Measurements from ENCODE around the gene FBXO39. TPM values are rescaled to one million over a fixed set of nuclear protein-coding genes. Genes with fewer than 3 reads are reported as not detected.

The FBXO39 gene
- total RNA-seq, 4 donors from 2014 or later, result 0.48 to 2.9 (median 1.9) TPM

DNA sequence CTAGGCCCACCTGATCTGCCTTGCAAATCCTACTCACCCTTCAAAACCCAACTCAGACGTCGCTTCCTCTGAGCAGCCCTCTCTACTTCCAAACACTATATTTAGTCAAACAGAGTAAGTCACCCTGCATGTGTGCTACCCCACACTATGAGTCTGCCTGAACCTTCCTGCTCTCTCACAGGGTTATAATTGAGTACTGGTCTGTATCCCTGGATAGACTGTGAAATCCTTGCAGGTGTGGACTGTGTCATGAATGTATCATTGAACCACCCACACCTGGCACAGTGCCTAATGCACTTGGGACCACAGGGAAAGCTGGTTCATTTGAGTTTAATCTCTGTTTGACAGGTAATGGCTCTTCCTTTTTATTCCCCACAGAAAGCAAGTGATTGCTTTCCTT, 3.4 kb downstream of the FBXO39 start:
- H3K4me1 ChIP-seq, result peaks cover 0 to 13% (median 6%) of the 10 kb centered on the region in 3 donors
- peaks cover 0 to 6% (median 5%) of the 10 kb centered on the region in 3 donors for H3K9me3 ChIP-seq
- WGBS, 2 donors, result 55 to 58% methylated on average over 2 of the region's 2 CpGs
- H3K4me3 ChIP-seq, result no peak overlapping the region
- intact Hi-C loops (cut with DNase I), result no loop called here
- H3K27ac ChIP-seq, result no peak overlapping the region
- TF ChIP-seq CTCF (IDR thresholded peaks at IDR 0.05) (no peak), POLR2A (IDR thresholded peaks at IDR 0.05) (no peak)
- DNase-seq, result no peak
- H3K27me3 ChIP-seq, result peaks cover 0 to 52% (median 0%) of the 10 kb centered on the region in 4 donors
- no peaks in the 10 kb centered on the region for H3K36me3 ChIP-seq

- DNase-seq, result no peak
- 75 to 78% methylated on average over 5 to 6 of the region's 8 CpGs for WGBS, 2 donors
- H3K27me3 ChIP-seq, result peaks cover 0 to 50% (median 0%) of the 10 kb centered on the region in 4 donors
- H3K27ac ChIP-seq, result no peak overlapping the region
- no peak for TF ChIP-seq CTCF (IDR thresholded peaks at IDR 0.05)
- TF ChIP-seq POLR2A (IDR thresholded peaks at IDR 0.05), result no peak
- intact Hi-C loops (cut with DNase I), result no loop called here
- H3K4me1 ChIP-seq, result peaks cover 0 to 13% (median 6%) of the 10 kb centered on the region in 3 donors
- H3K36me3 ChIP-seq, result no peaks in the 10 kb centered on the region
- peaks cover 0 to under 1% (median 0%) of the 10 kb centered on the region in 3 donors for H3K9me3 ChIP-seq
- no peak overlapping the region for H3K4me3 ChIP-seq
Observed at GRCh38 chr17:6780001-6780400, 4.0 kb downstream of the FBXO39 start.

DNA sequence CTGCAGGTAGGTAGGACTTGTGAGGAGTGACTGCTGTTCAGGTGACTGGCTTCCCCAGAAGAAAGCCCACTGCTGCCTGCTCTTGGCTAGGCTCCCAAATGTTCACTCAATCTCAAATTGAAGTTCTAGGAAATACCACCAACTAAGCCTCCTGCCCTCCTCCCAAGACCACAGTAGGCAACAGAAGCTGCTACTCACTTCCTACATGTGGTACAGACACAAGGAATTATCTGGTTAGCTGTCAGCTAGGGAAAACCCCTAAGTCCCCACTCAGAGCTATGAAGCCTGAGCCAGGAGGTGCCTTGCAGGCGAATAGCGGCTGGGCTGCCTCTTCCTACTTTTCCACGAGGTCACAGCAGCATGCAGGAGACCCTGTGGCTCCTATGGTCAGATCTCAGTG, 4.9 kb downstream of the FBXO39 start:
- Histone ChIP-seq H3K4me1 (peaks cover 0 to 8% (median 6%) of the 10 kb centered on the region in 3 donors), H3K36me3 (no peaks in the 10 kb centered on the region), H3K27me3 (peaks cover 0 to 44% (median 0%) of the 10 kb centered on the region in 4 donors), H3K9me3 (no peaks in the 10 kb centered on the region), H3K27ac (no peak overlapping the region), H3K4me3 (no peak overlapping the region)
- TF ChIP-seq CTCF (IDR thresholded peaks at IDR 0.05) (no peak), POLR2A (IDR thresholded peaks at IDR 0.05) (no peak)
- DNase-seq, result no peak
- intact Hi-C loops (cut with DNase I), result no loop called here
- WGBS, 2 donors, result 47% methylated on average over 3 of the region's 3 CpGs; no CpG with 5 or more reads in 1 of the 2 donors

- H3K9me3 ChIP-seq, result no peaks in the 10 kb centered on the region
- 76 to 90% methylated on average over 4 of the region's 4 CpGs for WGBS, 2 donors
- H3K4me3 ChIP-seq, result no peak overlapping the region
- H3K36me3 ChIP-seq, result no peaks in the 10 kb centered on the region
- DNase-seq, result no peak
- intact Hi-C loops (cut with DNase I), result no loop called here
- no peak for TF ChIP-seq CTCF (IDR thresholded peaks at IDR 0.05)
- TF ChIP-seq POLR2A (IDR thresholded peaks at IDR 0.05), result no peak
- H3K27ac ChIP-seq, result no peak overlapping the region
- peaks cover 0 to 10% (median 0%) of the 10 kb centered on the region in 3 donors for H3K4me1 ChIP-seq
- H3K27me3 ChIP-seq, result peaks cover 0 to 31% (median 0%) of the 10 kb centered on the region in 4 donors
Observed at GRCh38 chr17:6782244-6782643, 6.2 kb downstream of the FBXO39 start.

DNA sequence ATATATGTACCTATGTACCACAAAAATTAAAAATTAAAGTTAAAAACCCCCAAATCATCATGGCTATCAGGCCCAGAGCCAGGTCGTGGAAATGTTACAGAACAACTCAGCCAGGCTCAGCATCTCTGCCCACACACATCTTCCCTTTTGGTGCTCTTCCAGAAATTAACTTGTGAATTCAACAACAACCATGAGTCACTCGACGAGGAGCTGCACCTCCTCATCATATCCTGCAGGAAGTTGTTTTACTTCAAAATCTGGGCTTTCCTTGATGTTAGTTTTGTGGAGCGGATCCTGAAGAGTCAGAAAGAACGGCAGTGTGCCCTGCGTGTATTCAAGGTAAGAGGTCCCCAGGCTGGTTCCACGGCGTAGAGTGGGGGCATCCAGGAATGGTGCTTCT, 10.6 kb downstream of the FBXO39 start:
- TF ChIP-seq CTCF (IDR thresholded peaks at IDR 0.05), result peak in 3 of 6 experiments; percentile 13 to 48 (median 15)
- no peak for TF ChIP-seq POLR2A (IDR thresholded peaks at IDR 0.05)
- intact Hi-C loops (cut with DNase I), result no loop called here
- Histone ChIP-seq H3K9me3 (no peaks in the 10 kb centered on the region), H3K27me3 (peaks cover 0 to 3% (median 0%) of the 10 kb centered on the region in 4 donors), H3K27ac (peak overlapping the region in 3 of 4 donors; percentile 51 to 76 (median 54)), H3K4me1 (peaks cover 0 to 41% (median 0%) of the 10 kb centered on the region in 3 donors), H3K36me3 (no peaks in the 10 kb centered on the region), H3K4me3 (peak overlapping the region in 3 of 4 donors; percentile 20 to 35 (median 23))
- 42 to 50% methylated on average over 7 to 8 of the region's 8 CpGs for WGBS, 2 donors
- no peak for DNase-seq

All from esophagus squamous epithelium (tissue), 5 donors.